ENCODE data around the gene LDLRAD4.

DNA sequence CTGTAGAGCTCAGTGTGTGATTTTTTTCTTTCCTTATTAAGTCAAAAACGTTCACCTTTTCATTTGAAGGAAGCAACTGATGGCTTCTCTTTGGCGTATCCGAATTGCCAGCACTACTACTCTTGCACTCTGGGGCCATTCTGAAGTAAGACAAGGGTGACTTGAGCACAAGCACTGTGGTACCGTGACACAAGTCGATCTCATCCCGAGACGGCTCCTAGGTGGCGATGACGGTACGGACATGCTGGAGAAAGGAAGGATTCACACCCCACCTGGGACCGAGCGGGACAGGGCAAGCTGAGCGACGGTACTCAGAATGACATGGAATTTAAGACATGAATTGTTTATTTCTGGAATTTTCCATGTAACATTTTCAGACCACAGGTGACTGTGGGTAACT is 36.8 kb upstream of the LDLRAD4 start:
- no peak for TF ChIP-seq CTCF (IDR thresholded peaks at IDR 0.05; ENCODE audit: insufficient read depth, low read length, poor library complexity, severe bottlenecking)
- no peak for TF ChIP-seq EZH2phosphoT487 (conservative IDR thresholded peaks at IDR 0.05; ENCODE audit: low read length)

Measured in SU-DHL-6 (cell line).